Neuronal stem cell (in vitro differentiated cells): ENCODE results near the gene JMJD7.
A peak's percentile ranks its signal among the peaks of the same experiment; 100 is the strongest.

Experiments used
- DNase-seq: peaks from one replicate; pipeline ENCODE4 v3.0.0-alpha.2; 2013; ENCODE audit warnings: low spot score
- H2AFZ ChIP-seq: one replicate; pipeline ENCODE4 v1.6.1; 2013; ENCODE audit warnings: mild to moderate bottlenecking, low read length, inconsistent platforms
- H2AK5ac ChIP-seq: 2 replicates; pipeline ENCODE4 v1.6.1; 2013; ENCODE audit warnings: low read depth, mild to moderate bottlenecking, inconsistent platforms, low read length, moderate library complexity, mixed read lengths
- H2BK120ac ChIP-seq: 2 replicates; pipeline ENCODE4 v1.6.1; 2013; ENCODE audit warnings: low read depth, mild to moderate bottlenecking, inconsistent platforms, low read length, moderate library complexity, mixed read lengths
- H2BK12ac ChIP-seq: one replicate; pipeline ENCODE4 v1.6.1; 2013; ENCODE audit warnings: low read length, inconsistent platforms
- H2BK15ac ChIP-seq: 2 replicates; pipeline ENCODE4 v1.6.1; 2013; ENCODE audit warnings: mild to moderate bottlenecking, low read length, inconsistent platforms, mixed read lengths
- H2BK5ac ChIP-seq: one replicate; pipeline ENCODE4 v1.6.1; 2013; ENCODE audit warnings: inconsistent platforms, mild to moderate bottlenecking, low read length, moderate library complexity
- H3K14ac ChIP-seq: one replicate; pipeline ENCODE4 v1.6.1; 2013; ENCODE audit warnings: low read length, inconsistent platforms
- H3K18ac ChIP-seq: 2 replicates; pipeline ENCODE4 v1.6.1; 2013; ENCODE audit warnings: low read length, inconsistent platforms
- H3K23ac ChIP-seq: 2 replicates; pipeline ENCODE4 v1.6.1; 2013; ENCODE audit warnings: low read depth, mild to moderate bottlenecking, mixed read lengths, low read length, inconsistent platforms; ENCODE audit not compliant: poor library complexity
- H3K27ac ChIP-seq: replicated peaks from 3 replicates; pipeline ENCODE4 v1.5.1; 2013; ENCODE audit warnings: low read length, inconsistent platforms
- H3K27me3 ChIP-seq, 3 experiments: 2 replicates each; pipeline ENCODE4 v1.6.1; 2013; ENCODE audit warnings: low read length in 3 of 3, mild to moderate bottlenecking in 2 of 3, inconsistent platforms in 1 of 3, low read depth in 1 of 3, mixed read lengths in 1 of 3, moderate library complexity in 1 of 3; ENCODE audit not compliant: control insufficient read depth in 3 of 3, insufficient read depth in 3 of 3
- H3K36me3 ChIP-seq, 2 donors: replicated peaks in 1 of 2; 2 replicates each; pipeline ENCODE4 v1.6.1; 2013; ENCODE audit warnings: low read length in 2 of 2; ENCODE audit not compliant: control insufficient read depth in 2 of 2, insufficient read depth in 2 of 2
- H3K4ac ChIP-seq: 2 replicates; pipeline ENCODE4 v1.6.1; 2013; ENCODE audit warnings: inconsistent platforms, mild to moderate bottlenecking, low read length, moderate library complexity
- H3K4me1 ChIP-seq, 2 donors: 1 replicate in 1 of 2; 2 replicates in 1 of 2; pipeline ENCODE4 v1.6.1; 2013; ENCODE audit warnings: low read length in 2 of 2, low read depth in 1 of 2; ENCODE audit not compliant: control insufficient read depth in 2 of 2, insufficient read depth in 1 of 2
- H3K4me2 ChIP-seq: one replicate; pipeline ENCODE4 v1.6.1; 2013; ENCODE audit warnings: mild to moderate bottlenecking, low read length, inconsistent platforms; ENCODE audit not compliant: insufficient read depth, poor library complexity, severe bottlenecking
- H3K4me3 ChIP-seq, 2 donors: 2 replicates each; pipeline ENCODE4 v1.5.1; 2013; ENCODE audit warnings: low read length in 2 of 2, mild to moderate bottlenecking in 2 of 2, inconsistent platforms in 1 of 2, moderate library complexity in 1 of 2
- H3K79me1 ChIP-seq: one replicate; pipeline ENCODE4 v1.6.1; 2013; ENCODE audit warnings: low read depth, mild to moderate bottlenecking, inconsistent platforms, low read length, moderate library complexity
- H3K9ac ChIP-seq: one replicate; pipeline ENCODE4 v1.6.1; 2013; ENCODE audit warnings: mild to moderate bottlenecking, low read depth, low read length, inconsistent platforms; ENCODE audit not compliant: poor library complexity
- H3K9me3 ChIP-seq, 2 donors: replicated peaks in 1 of 2; 2 replicates each; pipeline versions ENCODE3 to v1.6.1; 2013; ENCODE audit warnings: low read length in 2 of 2, mild to moderate bottlenecking in 2 of 2, inconsistent platforms in 1 of 2, low read depth in 1 of 2, mixed read lengths in 1 of 2, moderate library complexity in 1 of 2; ENCODE audit not compliant: control insufficient read depth in 2 of 2, insufficient read depth in 1 of 2
- H4K8ac ChIP-seq: one replicate; pipeline ENCODE4 v1.6.1; 2013; ENCODE audit warnings: low read depth, mild to moderate bottlenecking, inconsistent platforms, low read length, moderate library complexity
- H4K91ac ChIP-seq: one replicate; pipeline ENCODE4 v1.6.1; 2013; ENCODE audit warnings: low read length, low read depth, mild to moderate bottlenecking, inconsistent platforms; ENCODE audit not compliant: poor library complexity
- WGBS, 2 donors: extraction: QIAGEN DNeasy Blood & Tissue Kit; methylation state at CpG; one replicate each; pipeline ENCODE4 v1.1.7; 2013; ENCODE audit warnings: missing lambda C conversion rate in 2 of 2, mixed read lengths in 1 of 2; ENCODE audit not compliant: insufficient read length in 2 of 2, insufficient replicate concordance in 1 of 2; ENCODE audit errors: extremely low coverage in 2 of 2; 5-methylcytosine and 5-hydroxymethylcytosine counted together

JMJD7 gene

GRCh38 chr15:41844814-41845213 is 16.9 kb downstream of the JMJD7 start:
- H2AFZ ChIP-seq, result no peak overlapping the region
- H3K9me3 ChIP-seq, result no peaks in the 10 kb centered on the region
- no peaks in the 10 kb centered on the region for H3K4me1 ChIP-seq
- no peak overlapping the region for H3K4me2 ChIP-seq
- H4K91ac ChIP-seq, result no peak overlapping the region
- H3K23ac ChIP-seq, result no peak overlapping the region
- no peak overlapping the region for H2AK5ac ChIP-seq
- peak overlapping the region; percentile 17 for H3K9ac ChIP-seq
- no peak overlapping the region for H3K4ac ChIP-seq
- peak overlapping the region; percentile 53 for H3K18ac ChIP-seq
- WGBS, 2 donors, result no CpG with 5 or more reads among the region's 12 CpGs
- peaks cover 2% of the 10 kb centered on the region for H3K79me1 ChIP-seq
- DNase-seq, result no peak
- H3K36me3 ChIP-seq, result peaks cover 26 to 48% of the 10 kb centered on the region in 2 donors
- H2BK5ac ChIP-seq, result peak overlapping the region; percentile 79
- H3K4me3 ChIP-seq, result no peak overlapping the region
- peak overlapping the region; percentile 15 for H3K14ac ChIP-seq
- H4K8ac ChIP-seq, result peak overlapping the region; percentile 31
- H2BK15ac ChIP-seq, result no peak overlapping the region
- H2BK12ac ChIP-seq, result no peak overlapping the region
- H3K27me3 ChIP-seq, result no peaks in the 10 kb centered on the region
- H3K27ac ChIP-seq, result no peak overlapping the region
- H2BK120ac ChIP-seq, result no peak overlapping the region

- no peak for DNase-seq
- Histone ChIP-seq H3K14ac (peak overlapping the region; percentile 63), H3K36me3 (peaks cover 23 to 48% of the 10 kb centered on the region in 2 donors)
Observed at GRCh38 chr15:41847206-41847605, 19.3 kb downstream of the JMJD7 start.

DNA sequence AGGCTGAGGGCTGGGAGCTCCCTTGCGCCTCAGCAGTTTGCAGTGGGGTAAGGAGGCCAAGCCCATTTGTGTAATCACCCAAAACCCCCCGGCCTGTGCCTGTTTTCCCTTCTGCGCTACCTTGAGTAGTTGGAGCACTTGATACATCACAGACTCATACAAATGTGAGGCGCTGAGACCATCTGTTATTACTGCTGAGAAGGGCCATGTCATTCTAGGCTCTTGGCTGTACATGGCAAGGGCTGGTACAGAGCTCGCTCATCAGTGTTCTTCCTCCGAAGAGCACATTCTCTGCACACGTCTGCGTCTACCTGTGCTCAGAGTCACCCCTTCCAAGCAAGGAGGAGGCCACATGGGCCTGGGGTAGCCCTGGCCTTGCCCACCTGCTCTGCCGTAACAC is 20.1 kb downstream of the JMJD7 start:
- no peak overlapping the region for H3K4me2 ChIP-seq
- H3K36me3 ChIP-seq, result peaks cover 23 to 48% of the 10 kb centered on the region in 2 donors
- WGBS, 2 donors, result no CpG with 5 or more reads among the region's 9 CpGs
- H3K9me3 ChIP-seq, result no peaks in the 10 kb centered on the region
- no peak overlapping the region for H2BK12ac ChIP-seq
- H3K18ac ChIP-seq, result no peak overlapping the region
- H4K8ac ChIP-seq, result no peak overlapping the region
- no peak overlapping the region for H2BK120ac ChIP-seq
- H3K4me3 ChIP-seq, result no peak overlapping the region
- no peak overlapping the region for H3K14ac ChIP-seq
- H3K79me1 ChIP-seq, result no peaks in the 10 kb centered on the region
- no peak for DNase-seq
- no peak overlapping the region for H4K91ac ChIP-seq
- H3K27me3 ChIP-seq, result no peaks in the 10 kb centered on the region
- no peak overlapping the region for H2AFZ ChIP-seq
- H2AK5ac ChIP-seq, result no peak overlapping the region
- peaks cover 0 to 3% of the 10 kb centered on the region in 2 donors for H3K4me1 ChIP-seq
- no peak overlapping the region for H2BK5ac ChIP-seq
- H2BK15ac ChIP-seq, result no peak overlapping the region
- peak overlapping the region; percentile 27 for H3K23ac ChIP-seq
- H3K4ac ChIP-seq, result no peak overlapping the region
- H3K27ac ChIP-seq, result no peak overlapping the region
- H3K9ac ChIP-seq, result peak overlapping the region; percentile 12

More at GRCh38 chr15:41847206-41847605, 19.3 kb downstream of the JMJD7 start:
- Histone ChIP-seq H2BK15ac (no peak overlapping the region), H3K27me3 (no peaks in the 10 kb centered on the region), H2BK120ac (no peak overlapping the region), H4K91ac (no peak overlapping the region), H2BK5ac (no peak overlapping the region), H2AFZ (no peak overlapping the region), H3K9ac (no peak overlapping the region), H3K9me3 (no peaks in the 10 kb centered on the region), H4K8ac (no peak overlapping the region), H2AK5ac (no peak overlapping the region), H3K4ac (no peak overlapping the region), H3K18ac (no peak overlapping the region), H2BK12ac (no peak overlapping the region), H3K4me3 (no peak overlapping the region), H3K23ac (no peak overlapping the region), H3K4me2 (no peak overlapping the region), H3K27ac (no peak overlapping the region), H3K79me1 (no peaks in the 10 kb centered on the region), H3K4me1 (no peaks in the 10 kb centered on the region)
- no CpG with 5 or more reads among the region's 14 CpGs for WGBS, 2 donors

DNA sequence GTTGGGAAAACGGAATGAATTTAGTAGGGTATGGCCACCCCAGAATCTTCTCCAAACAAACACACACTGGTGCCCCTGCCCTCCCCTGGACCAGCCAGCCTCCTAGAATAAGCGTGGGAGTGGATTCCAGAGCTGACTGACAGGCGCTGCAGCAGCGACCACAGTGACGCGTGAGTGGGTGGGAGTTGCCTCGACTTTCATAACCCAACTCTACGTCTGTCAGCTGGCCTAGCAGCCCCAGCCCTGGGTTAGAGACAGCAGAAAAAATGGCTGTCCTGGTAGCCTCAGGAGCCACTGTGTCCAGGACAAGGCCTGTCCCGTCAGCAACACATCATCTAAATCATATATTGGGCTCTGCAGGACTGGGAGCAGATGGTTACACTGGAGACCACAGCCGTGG is 20.7 kb downstream of the JMJD7 start:
- peaks cover 0 to 3% of the 10 kb centered on the region in 2 donors for H3K4me1 ChIP-seq
- H3K4ac ChIP-seq, result no peak overlapping the region
- H2BK120ac ChIP-seq, result no peak overlapping the region
- H3K14ac ChIP-seq, result no peak overlapping the region
- H3K4me2 ChIP-seq, result no peak overlapping the region
- no CpG with 5 or more reads among the region's 10 CpGs for WGBS, 2 donors
- no peak overlapping the region for H3K9ac ChIP-seq
- no peaks in the 10 kb centered on the region for H3K79me1 ChIP-seq
- DNase-seq, result no peak
- no peak overlapping the region for H3K4me3 ChIP-seq
- no peak overlapping the region for H2BK5ac ChIP-seq
- H3K18ac ChIP-seq, result no peak overlapping the region
- H2AK5ac ChIP-seq, result no peak overlapping the region
- no peak overlapping the region for H2AFZ ChIP-seq
- no peak overlapping the region for H2BK15ac ChIP-seq
- no peaks in the 10 kb centered on the region for H3K27me3 ChIP-seq
- H3K27ac ChIP-seq, result no peak overlapping the region
- peaks cover 23 to 48% of the 10 kb centered on the region in 2 donors for H3K36me3 ChIP-seq
- no peaks in the 10 kb centered on the region for H3K9me3 ChIP-seq
- no peak overlapping the region for H4K91ac ChIP-seq
- H3K23ac ChIP-seq, result no peak overlapping the region
- H2BK12ac ChIP-seq, result no peak overlapping the region
- H4K8ac ChIP-seq, result no peak overlapping the region
